Astrocyte (in vitro differentiated cells and primary cell): ENCODE data around the gene LIPH. TPM values are rescaled to one million over a fixed set of nuclear protein-coding genes. Genes with fewer than 3 reads are reported as not detected.

ENCODE experiments used
- DNase-seq: peaks from one replicate; pipeline ENCODE4 v3.0.0-alpha.2; 2010; ENCODE audit warnings: low read depth
- FAIRE-seq: peaks from 2 replicates; lab custom pipeline; 2011; peaks lifted over from hg19 to GRCh38; lab: Jason Lieb, UNC
- H2AFZ ChIP-seq: 2 replicates; pipeline ENCODE4 v1.6.0; 2012; ENCODE audit warnings: low read depth, low read length, inconsistent platforms
- H3K27ac ChIP-seq: 2 replicates; pipeline ENCODE4 v1.5.1; 2011; ENCODE audit warnings: low read depth, low read length, inconsistent platforms
- H3K27me3 ChIP-seq: 2 replicates; pipeline ENCODE4 v1.6.0; 2011; ENCODE audit warnings: low read length, inconsistent platforms; ENCODE audit not compliant: insufficient read depth
- H3K36me3 ChIP-seq: 2 replicates; pipeline ENCODE4 v1.5.1; 2011; ENCODE audit warnings: low read length, inconsistent platforms; ENCODE audit not compliant: insufficient read depth
- H3K4me1 ChIP-seq: 2 replicates; pipeline ENCODE4 v1.5.1; 2011; ENCODE audit warnings: low read length, inconsistent platforms; ENCODE audit not compliant: insufficient read depth
- H3K4me2 ChIP-seq: 2 replicates; pipeline ENCODE4 v1.6.0; 2012; ENCODE audit warnings: low read length, inconsistent platforms
- H3K4me3 ChIP-seq: 2 replicates; pipeline ENCODE4 v1.5.1; 2011; ENCODE audit warnings: low read depth, mild to moderate bottlenecking, low read length, inconsistent platforms; ENCODE audit not compliant: insufficient read depth
- H3K79me2 ChIP-seq: 2 replicates; pipeline ENCODE4 v1.6.0; 2012; ENCODE audit warnings: mild to moderate bottlenecking, low read length, inconsistent platforms; ENCODE audit not compliant: insufficient read depth
- H3K9ac ChIP-seq: 2 replicates; pipeline ENCODE4 v1.6.0; 2012; ENCODE audit warnings: mild to moderate bottlenecking, low read length, inconsistent platforms
- H3K9me3 ChIP-seq: 2 replicates; pipeline ENCODE4 v1.5.1; 2012; ENCODE audit warnings: low read depth, mild to moderate bottlenecking, low read length, inconsistent platforms; ENCODE audit not compliant: insufficient read depth
- H4K20me1 ChIP-seq: 2 replicates; pipeline ENCODE4 v1.6.0; 2012; ENCODE audit warnings: low read length, inconsistent platforms; ENCODE audit not compliant: insufficient read depth
- H3K27ac Mint-ChIP-seq: one replicate; pipeline ENCODE4 v1.8.0; 2021; ENCODE audit warnings: mild to moderate bottlenecking, mixed read lengths; ENCODE audit not compliant: unreplicated experiment
- H3K27me3 Mint-ChIP-seq: one replicate; pipeline ENCODE4 v1.8.0; 2021; ENCODE audit warnings: low read depth, mixed read lengths; ENCODE audit not compliant: unreplicated experiment
- H3K36me3 Mint-ChIP-seq: one replicate; pipeline ENCODE4 v1.8.0; 2021; ENCODE audit warnings: low read depth, mixed read lengths; ENCODE audit not compliant: unreplicated experiment
- H3K4me1 Mint-ChIP-seq: one replicate; pipeline ENCODE4 v1.8.0; 2021; ENCODE audit warnings: low read depth, mixed read lengths; ENCODE audit not compliant: unreplicated experiment
- H3K4me3 Mint-ChIP-seq: one replicate; pipeline ENCODE4 v1.8.0; 2021; ENCODE audit warnings: mild to moderate bottlenecking, moderate library complexity, mixed read lengths; ENCODE audit not compliant: unreplicated experiment
- H3K9me3 Mint-ChIP-seq: one replicate; pipeline ENCODE4 v1.8.0; 2021; ENCODE audit warnings: mild to moderate bottlenecking, mixed read lengths; ENCODE audit not compliant: unreplicated experiment
- CTCF ChIP-seq: IDR thresholded peaks from 2 replicates; pipeline ENCODE4 v1.5.1; 2011; ENCODE audit warnings: low read depth, mild to moderate bottlenecking, inconsistent platforms, low read length, moderate library complexity; ENCODE audit not compliant: insufficient read depth
- EZH2 ChIP-seq: IDR thresholded peaks from 2 replicates; pipeline ENCODE4 v1.6.1; 2012; ENCODE audit warnings: mild to moderate bottlenecking, low read length, inconsistent platforms; ENCODE audit not compliant: insufficient read depth
- total RNA-seq: library from RNA; stranded (reverse); gene quantifications from 2 replicates; pipeline ENCODE4 v1.2.1, GENCODE V29; 2021

Gene LIPH
- total RNA-seq, 1 donor from 2014 or later, result 6.4 TPM

GRCh38 chr3:185584686-185585085, 32.3 kb upstream of the LIPH start:
- Histone ChIP-seq H3K9me3 (no peaks in the 10 kb centered on the region), H3K9ac (no peak overlapping the region), H3K4me2 (no peak overlapping the region), H2AFZ (no peak overlapping the region), H4K20me1 (peaks cover 8% of the 10 kb centered on the region), H3K27me3 (no peaks in the 10 kb centered on the region), H3K4me3 (no peak overlapping the region), H3K27ac (no peak overlapping the region), H3K79me2 (peaks cover 27% of the 10 kb centered on the region), H3K36me3 (no peaks in the 10 kb centered on the region), H3K4me1 (peaks cover 11% of the 10 kb centered on the region)
- Mint-ChIP-seq H3K27ac (no peak overlapping the region), H3K9me3 (no peaks in the 10 kb centered on the region), H3K4me1 (peaks cover 19% of the 10 kb centered on the region), H3K36me3 (no peaks in the 10 kb centered on the region), H3K27me3 (no peaks in the 10 kb centered on the region), H3K4me3 (no peak overlapping the region)
- DNase-seq (no peak), FAIRE-seq (no peak)
- no peak for TF ChIP-seq EZH2
- no peak for TF ChIP-seq CTCF

GRCh38 chr3:185583925-185584324, 31.5 kb upstream of the LIPH start:
- H3K9me3 ChIP-seq, result no peaks in the 10 kb centered on the region
- H3K4me2 ChIP-seq, result no peak overlapping the region
- Mint-ChIP-seq H3K27ac (no peak overlapping the region), H3K9me3 (no peaks in the 10 kb centered on the region), H3K4me3 (no peak overlapping the region), H3K36me3 (no peaks in the 10 kb centered on the region), H3K4me1 (peaks cover 16% of the 10 kb centered on the region), H3K27me3 (no peaks in the 10 kb centered on the region)
- peaks cover 6% of the 10 kb centered on the region for H4K20me1 ChIP-seq
- TF ChIP-seq CTCF (no peak), EZH2 (no peak)
- no peak overlapping the region for H3K9ac ChIP-seq
- H3K27me3 ChIP-seq, result no peaks in the 10 kb centered on the region
- H3K79me2 ChIP-seq, result peaks cover 19% of the 10 kb centered on the region
- H2AFZ ChIP-seq, result no peak overlapping the region
- FAIRE-seq (no peak), DNase-seq (no peak)
- H3K36me3 ChIP-seq, result no peaks in the 10 kb centered on the region
- H3K4me1 ChIP-seq, result peaks cover 11% of the 10 kb centered on the region
- no peak overlapping the region for H3K27ac ChIP-seq
- no peak overlapping the region for H3K4me3 ChIP-seq

- Histone ChIP-seq H3K4me2 (no peak overlapping the region), H3K4me1 (peaks cover 11% of the 10 kb centered on the region), H3K4me3 (no peak overlapping the region), H3K79me2 (peaks cover 12% of the 10 kb centered on the region), H3K9me3 (no peaks in the 10 kb centered on the region), H3K27ac (no peak overlapping the region), H4K20me1 (no peaks in the 10 kb centered on the region), H3K9ac (no peak overlapping the region), H2AFZ (no peak overlapping the region), H3K27me3 (no peaks in the 10 kb centered on the region), H3K36me3 (no peaks in the 10 kb centered on the region)
- DNase-seq, result no peak
- H3K4me1 Mint-ChIP-seq, result peaks cover 9% of the 10 kb centered on the region
- H3K9me3 Mint-ChIP-seq, result no peaks in the 10 kb centered on the region
- no peaks in the 10 kb centered on the region for H3K36me3 Mint-ChIP-seq
- H3K27ac Mint-ChIP-seq, result no peak overlapping the region
- TF ChIP-seq EZH2 (no peak), CTCF (no peak)
- no peaks in the 10 kb centered on the region for H3K27me3 Mint-ChIP-seq
- H3K4me3 Mint-ChIP-seq, result no peak overlapping the region
- FAIRE-seq, result no peak
These were observed 30.5 kb upstream of the LIPH start for GRCh38 chr3:185582871-185583270.
